ENCODE data around the gene SNAPC2. TPM values are rescaled to one million over a fixed set of nuclear protein-coding genes. Genes with fewer than 3 reads are reported as not detected.
"Not testable (repeated sequence)": the region's sequence is repeated elsewhere in the genome, so short reads cannot be mapped to it uniquely, and the experiment has no call there.

SNAPC2 gene
- polyA plus RNA-seq, 1 of the 3 experiments (the other 2 are of a cell fraction), result 38.7 TPM

DNA sequence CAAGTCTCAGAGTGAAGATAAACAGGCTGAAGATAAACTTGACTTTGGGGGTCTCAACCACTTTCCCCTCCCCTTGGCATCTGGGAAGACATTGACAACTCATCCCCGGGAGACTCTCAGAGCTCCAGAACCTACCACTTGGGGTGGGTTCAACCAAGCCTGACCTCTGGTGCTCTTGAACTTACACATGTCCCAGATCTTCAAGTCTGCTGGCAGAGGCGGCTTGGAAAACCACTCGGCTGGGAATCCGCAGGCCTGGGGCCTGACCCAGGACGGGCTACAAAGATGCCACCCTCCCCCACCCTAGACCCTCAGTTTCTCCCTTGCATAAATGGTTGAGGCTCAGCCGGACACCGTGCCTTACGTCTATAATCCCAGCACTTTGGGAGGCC lies 31.3 kb upstream of the SNAPC2 start:
- Histone ChIP-seq H3K4me2 (no peak overlapping the region), H3K4me1 (ENCODE audit: control insufficient read depth in 1 of 2, insufficient read depth in 2 of 2, low read depth in 1 of 2, low read length in 1 of 2) (no peaks in the 10 kb centered on the region), H3K9me3 (no peaks in the 10 kb centered on the region), H3K27ac (ENCODE audit: low read depth in 2 of 2, low read length in 1 of 2) (no peak overlapping the region), H3K4me3 (ENCODE audit: low read depth in 2 of 2, low read length in 1 of 2) (no peak overlapping the region), H4K20me1 (ENCODE audit: insufficient read depth) (no peaks in the 10 kb centered on the region), H2AFZ (ENCODE audit: low read depth) (no peak overlapping the region), H3K9me2 (no peaks in the 10 kb centered on the region), H3K27me3 (ENCODE audit: insufficient read depth) (no peaks in the 10 kb centered on the region; the same call in 1 of the 2 replicates), H3K79me2 (ENCODE audit: insufficient read depth) (no peaks in the 10 kb centered on the region), H3K9ac (no peak overlapping the region), H3F3A (replicated peaks; ENCODE audit: insufficient read depth) (no peaks in the 10 kb centered on the region), H3K36me3 (replicated peaks in 1 of 2; ENCODE audit: control insufficient read depth in 1 of 2, insufficient read depth in 2 of 2, low read length in 1 of 2) (no peaks in the 10 kb centered on the region)
- 82% methylated on average over 3 of the region's 8 CpGs for WGBS (ENCODE audit: low lambda C conversion rate)
- TF ChIP-seq TCF12 (IDR thresholded peaks at IDR 0.05) (no peak), FOXJ3 (CRISPR knock-in tag; IDR thresholded peaks at IDR 0.05) (no peak), RFX5 (IDR thresholded peaks at IDR 0.05; ENCODE audit: low read length) (no peak), POLR2AphosphoS5 (IDR thresholded peaks at IDR 0.05; ENCODE audit: low read depth, low read length) (no peak), RCOR1 (IDR thresholded peaks at IDR 0.05; ENCODE audit: low read length) (no peak), MXI1 (IDR thresholded peaks at IDR 0.05; ENCODE audit: low read depth, low read length) (no peak), MEF2A (IDR thresholded peaks at IDR 0.05; ENCODE audit: borderline replicate concordance, low read depth) (no peak), GATA2 (CRISPR knock-in tag; IDR thresholded peaks at IDR 0.05) (no peak)
- TF ChIP-seq, protein P1, sequence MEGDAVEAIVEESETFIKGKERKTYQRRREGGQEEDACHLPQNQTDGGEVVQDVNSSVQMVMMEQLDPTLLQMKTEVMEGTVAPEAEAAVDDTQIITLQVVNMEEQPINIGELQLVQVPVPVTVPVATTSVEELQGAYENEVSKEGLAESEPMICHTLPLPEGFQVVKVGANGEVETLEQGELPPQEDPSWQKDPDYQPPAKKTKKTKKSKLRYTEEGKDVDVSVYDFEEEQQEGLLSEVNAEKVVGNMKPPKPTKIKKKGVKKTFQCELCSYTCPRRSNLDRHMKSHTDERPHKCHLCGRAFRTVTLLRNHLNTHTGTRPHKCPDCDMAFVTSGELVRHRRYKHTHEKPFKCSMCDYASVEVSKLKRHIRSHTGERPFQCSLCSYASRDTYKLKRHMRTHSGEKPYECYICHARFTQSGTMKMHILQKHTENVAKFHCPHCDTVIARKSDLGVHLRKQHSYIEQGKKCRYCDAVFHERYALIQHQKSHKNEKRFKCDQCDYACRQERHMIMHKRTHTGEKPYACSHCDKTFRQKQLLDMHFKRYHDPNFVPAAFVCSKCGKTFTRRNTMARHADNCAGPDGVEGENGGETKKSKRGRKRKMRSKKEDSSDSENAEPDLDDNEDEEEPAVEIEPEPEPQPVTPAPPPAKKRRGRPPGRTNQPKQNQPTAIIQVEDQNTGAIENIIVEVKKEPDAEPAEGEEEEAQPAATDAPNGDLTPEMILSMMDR (IDR thresholded peaks at IDR 0.05), result no peak
- ChIA-PET CTCF (interaction anchor here (0.9 to 1.4 kb wide), 2 partner anchors 13 to 20 kb away, joined by 3 read pairs; no protein-coding TSS in a partner anchor), POLR2A (no interaction called here)
- DNase-seq, result no peak

- DNase-seq; H3K9me2 ChIP-seq; H3K79me2 ChIP-seq (ENCODE audit: insufficient read depth); H2AFZ ChIP-seq (ENCODE audit: low read depth); H4K20me1 ChIP-seq (ENCODE audit: insufficient read depth); H3K4me2 ChIP-seq; POLR2A ChIA-PET; H3K9me3 ChIP-seq; H3F3A ChIP-seq (replicated peaks; ENCODE audit: insufficient read depth); H3K9ac ChIP-seq; CTCF ChIA-PET; H3K27me3 ChIP-seq (ENCODE audit: insufficient read depth); H3K4me3 ChIP-seq (ENCODE audit: low read depth in 2 of 2, low read length in 1 of 2); H3K36me3 ChIP-seq (replicated peaks in 1 of 2; ENCODE audit: control insufficient read depth in 1 of 2, insufficient read depth in 2 of 2, low read length in 1 of 2); H3K27ac ChIP-seq (ENCODE audit: low read depth in 2 of 2, low read length in 1 of 2); H3K4me1 ChIP-seq (ENCODE audit: control insufficient read depth in 1 of 2, insufficient read depth in 2 of 2, low read depth in 1 of 2, low read length in 1 of 2): not testable (repeated sequence)
- peak; percentile 52; the same call in 1 of the 2 replicates for TF ChIP-seq FOSL2 (IDR thresholded peaks at IDR 0.05; ENCODE audit: borderline replicate concordance, low read depth)
- WGBS (ENCODE audit: low lambda C conversion rate), result 63% methylated on average over 18 of the region's 18 CpGs
Measured at GRCh38 chr19:7893362-7894101, 26.6 kb upstream of the SNAPC2 start.
